HUES6 (cell line): Measurements from ENCODE around the gene RHBDD1.
A peak's percentile ranks its signal among the peaks of the same experiment; 100 is the strongest.

Experiments used
- H3K27ac ChIP-seq: 2 replicates; pipeline ENCODE4 v1.7.0; 2013; ENCODE audit warnings: low read depth, mild to moderate bottlenecking, low read length, inconsistent platforms
- H3K27me3 ChIP-seq: 2 replicates; pipeline ENCODE4 v1.6.1; 2013; ENCODE audit warnings: low read length; ENCODE audit not compliant: control insufficient read depth, insufficient read depth
- H3K36me3 ChIP-seq: 2 replicates; pipeline ENCODE4 v1.6.1; 2013; ENCODE audit warnings: low read length; ENCODE audit not compliant: control insufficient read depth, insufficient read depth
- H3K4me1 ChIP-seq: 2 replicates; pipeline ENCODE4 v1.6.1; 2013; ENCODE audit warnings: low read length; ENCODE audit not compliant: control insufficient read depth, insufficient read depth
- H3K4me3 ChIP-seq: 2 replicates; pipeline ENCODE4 v1.5.1; 2013; ENCODE audit warnings: low read depth, low read length
- H3K9ac ChIP-seq: one replicate; pipeline ENCODE4 v1.6.1; 2013; ENCODE audit warnings: mild to moderate bottlenecking, low read length
- H3K9me3 ChIP-seq: 2 replicates; pipeline ENCODE4 v1.6.1; 2013; ENCODE audit warnings: low read depth, low read length; ENCODE audit not compliant: control insufficient read depth, insufficient read depth

Gene RHBDD1

GRCh38 chr2:226799976-226800940 lies 35.6 kb upstream of the RHBDD1 start:
- Histone ChIP-seq H3K36me3 (peaks cover 27% of the 10 kb centered on the region), H3K27me3 (no peaks in the 10 kb centered on the region; the same call in 1 of the 2 replicates), H3K9me3 (no peaks in the 10 kb centered on the region), H3K9ac (peak overlapping the region; percentile 63), H3K4me1 (peaks cover 25% of the 10 kb centered on the region), H3K4me3 (peak overlapping the region; percentile 79), H3K27ac (no peak overlapping the region)

GRCh38 chr2:226800941-226801784 lies 34.7 kb upstream of the RHBDD1 start:
- H3K4me1 ChIP-seq: peaks cover 18% of the 10 kb centered on the region
- H3K9ac ChIP-seq: peak overlapping the region; percentile 63
- no peaks in the 10 kb centered on the region; the same call in 1 of the 2 replicates for H3K27me3 ChIP-seq
- H3K27ac ChIP-seq: no peak overlapping the region
- H3K36me3 ChIP-seq: peaks cover 20% of the 10 kb centered on the region
- H3K9me3 ChIP-seq: no peaks in the 10 kb centered on the region
- H3K4me3 ChIP-seq: peak overlapping the region; percentile 79

- no peaks in the 10 kb centered on the region for H3K9me3 ChIP-seq
- H3K36me3 ChIP-seq: peaks cover 7% of the 10 kb centered on the region
- H3K4me1 ChIP-seq: peaks cover 12% of the 10 kb centered on the region
- no peak overlapping the region for H3K27ac ChIP-seq
- no peaks in the 10 kb centered on the region; the same call in 1 of the 2 replicates for H3K27me3 ChIP-seq
- H3K9ac ChIP-seq: no peak overlapping the region
- H3K4me3 ChIP-seq: no peak overlapping the region
Observed at GRCh38 chr2:226802573-226802972, 33.3 kb upstream of the RHBDD1 start.

GRCh38 chr2:226803410-226803809 lies 32.4 kb upstream of the RHBDD1 start:
- no peaks in the 10 kb centered on the region for H3K36me3 ChIP-seq

GRCh38 chr2:226813148-226813701 lies 22.6 kb upstream of the RHBDD1 start:
- Histone ChIP-seq H3K27me3 (no peaks in the 10 kb centered on the region), H3K36me3 (no peaks in the 10 kb centered on the region), H3K4me1 (peaks cover 3% of the 10 kb centered on the region; the same call in 1 of the 2 replicates), H3K9me3 (no peaks in the 10 kb centered on the region), H3K27ac (no peak overlapping the region), H3K9ac (no peak overlapping the region), H3K4me3 (no peak overlapping the region)

More at GRCh38 chr2:226803410-226803809, 32.4 kb upstream of the RHBDD1 start:
- H3K27me3 ChIP-seq: no peaks in the 10 kb centered on the region
- H3K27ac ChIP-seq: no peak overlapping the region
- peaks cover 7% of the 10 kb centered on the region for H3K4me1 ChIP-seq
- H3K9me3 ChIP-seq: no peaks in the 10 kb centered on the region
- H3K9ac ChIP-seq: no peak overlapping the region
- no peak overlapping the region for H3K4me3 ChIP-seq

- Histone ChIP-seq H3K4me1 (no peaks in the 10 kb centered on the region), H3K4me3 (no peak overlapping the region), H3K9me3 (no peaks in the 10 kb centered on the region), H3K36me3 (no peaks in the 10 kb centered on the region), H3K9ac (no peak overlapping the region), H3K27ac (no peak overlapping the region), H3K27me3 (no peaks in the 10 kb centered on the region)
Observed at GRCh38 chr2:226818930-226819329, 16.9 kb upstream of the RHBDD1 start.

GRCh38 chr2:226825056-226825455 lies 10.8 kb upstream of the RHBDD1 start:
- H3K27ac ChIP-seq: no peak overlapping the region
- H3K27me3 ChIP-seq: no peaks in the 10 kb centered on the region
- no peak overlapping the region for H3K9ac ChIP-seq
- H3K4me1 ChIP-seq: no peaks in the 10 kb centered on the region
- no peaks in the 10 kb centered on the region for H3K36me3 ChIP-seq
- H3K4me3 ChIP-seq: no peak overlapping the region
- no peaks in the 10 kb centered on the region for H3K9me3 ChIP-seq

- H3K4me1 ChIP-seq: no peaks in the 10 kb centered on the region
- H3K9me3 ChIP-seq: no peaks in the 10 kb centered on the region
- H3K27me3 ChIP-seq: no peaks in the 10 kb centered on the region
- H3K36me3 ChIP-seq: no peaks in the 10 kb centered on the region
- no peak overlapping the region for H3K27ac ChIP-seq
- no peak overlapping the region for H3K4me3 ChIP-seq
- no peak overlapping the region for H3K9ac ChIP-seq
Observed at GRCh38 chr2:226828191-226828590, 7.7 kb upstream of the RHBDD1 start.

- H3K27ac ChIP-seq: no peak overlapping the region
- no peaks in the 10 kb centered on the region for H3K36me3 ChIP-seq
- H3K4me3 ChIP-seq: no peak overlapping the region
- no peak overlapping the region for H3K9ac ChIP-seq
- no peaks in the 10 kb centered on the region for H3K4me1 ChIP-seq
- no peaks in the 10 kb centered on the region for H3K9me3 ChIP-seq
- H3K27me3 ChIP-seq: no peaks in the 10 kb centered on the region
Observed at GRCh38 chr2:226829721-226830631, 5.9 kb upstream of the RHBDD1 start.

- Histone ChIP-seq H3K9me3 (no peaks in the 10 kb centered on the region), H3K4me3 (no peak overlapping the region), H3K9ac (no peak overlapping the region), H3K4me1 (no peaks in the 10 kb centered on the region), H3K36me3 (no peaks in the 10 kb centered on the region), H3K27me3 (no peaks in the 10 kb centered on the region; the same call in 1 of the 2 replicates), H3K27ac (no peak overlapping the region)
Observed at GRCh38 chr2:226831266-226831665, 4.6 kb upstream of the RHBDD1 start.
